H1 (cell line): ENCODE data around the gene UBAP2L. TPM values are rescaled to one million over a fixed set of nuclear protein-coding genes. Genes with fewer than 3 reads are reported as not detected.

Source experiments
- CTCF ChIA-PET: fragments of 300-600 bp; sonication (Branson Sonifier 250); formaldehyde crosslinking; loops from one replicate; lab custom pipeline; 2021; ENCODE audit not compliant: partially characterized antibody; lab: Charles Lee
- POLR2A ChIA-PET: fragments of 300-600 bp; sonication (Branson Sonifier 250); formaldehyde crosslinking; loops from one replicate; lab custom pipeline; 2021; ENCODE audit warnings: inconsistent platforms; ENCODE audit not compliant: partially characterized antibody; lab: Charles Lee
- DNase-seq, 2 experiments: peaks; one replicate each; pipeline versions ENCODE4 v3.0.0 to v3.0.0-alpha.2; 2010 to 2022; ENCODE audit warnings: low spot score in 2 of 2, low read depth in 1 of 2, mixed read lengths in 1 of 2
- FAIRE-seq: peaks from 2 replicates; lab custom pipeline; 2011; peaks lifted over from hg19 to GRCh38; lab: Jason Lieb, UNC
- H2AFZ ChIP-seq: 2 replicates; pipeline ENCODE4 v1.8.1; 2012; ENCODE audit warnings: low read length, inconsistent platforms
- H2AK5ac ChIP-seq: 2 replicates; pipeline ENCODE4 v1.6.1; 2013; ENCODE audit warnings: low read depth, low read length
- H2BK120ac ChIP-seq: replicated peaks from 2 replicates; pipeline ENCODE3; 2013; ENCODE audit warnings: low read depth, low read length, inconsistent platforms
- H2BK12ac ChIP-seq: 2 replicates; pipeline ENCODE4 v1.6.1; 2013; ENCODE audit warnings: low read depth, low read length
- H2BK15ac ChIP-seq: 2 replicates; pipeline ENCODE4 v1.6.1; 2013; ENCODE audit warnings: low read length
- H2BK20ac ChIP-seq: 2 replicates; pipeline ENCODE4 v1.6.1; 2013; ENCODE audit warnings: low read length
- H2BK5ac ChIP-seq: 2 replicates; pipeline ENCODE4 v1.6.1; 2013; ENCODE audit warnings: low read depth, low read length
- H3K14ac ChIP-seq: 2 replicates; pipeline ENCODE4 v1.6.1; 2013; ENCODE audit warnings: inconsistent platforms; ENCODE audit not compliant: insufficient read length
- H3K18ac ChIP-seq: 2 replicates; pipeline ENCODE4 v1.6.1; 2013; ENCODE audit warnings: low read length; ENCODE audit errors: extremely low read depth
- H3K23ac ChIP-seq: 2 replicates; pipeline ENCODE4 v1.6.1; 2013; ENCODE audit warnings: inconsistent platforms; ENCODE audit not compliant: insufficient read length
- H3K23me2 ChIP-seq: 2 replicates; pipeline ENCODE4 v1.6.1; 2013; ENCODE audit warnings: low read depth, low read length
- H3K27ac ChIP-seq: 2 replicates; pipeline ENCODE4 v1.6.1; 2011; ENCODE audit warnings: low read depth, low read length, inconsistent platforms
- H3K27me3 ChIP-seq, 4 experiments: replicated peaks in 1 of 4; 1 replicate in 1 of 4; 2 replicates in 3 of 4; pipeline versions ENCODE4 v1.6.1 to v1.8.1; 2011 to 2013; ENCODE audit warnings: low read length in 3 of 4, mild to moderate bottlenecking in 3 of 4, inconsistent platforms in 2 of 4, mixed read lengths in 2 of 4, moderate library complexity in 1 of 4; ENCODE audit not compliant: control insufficient read depth in 3 of 4, insufficient read depth in 3 of 4; ENCODE audit errors: extremely low read depth in 1 of 4
- H3K36me3 ChIP-seq, 4 experiments: 2 replicates each; pipeline versions ENCODE4 v1.6.1 to v1.8.1; 2011 to 2013; ENCODE audit warnings: mild to moderate bottlenecking in 4 of 4, low read length in 3 of 4, moderate library complexity in 2 of 4, control low read depth in 1 of 4, inconsistent platforms in 1 of 4; ENCODE audit not compliant: insufficient read depth in 4 of 4, control insufficient read depth in 2 of 4
- H3K4ac ChIP-seq: replicated peaks from 2 replicates; pipeline ENCODE3; 2013; ENCODE audit warnings: low read length, low read depth, mixed read lengths, inconsistent platforms; ENCODE audit not compliant: insufficient read length
- H3K4me1 ChIP-seq, 4 experiments: replicated peaks in 1 of 4; 1 replicate in 1 of 4; 2 replicates in 3 of 4; pipeline versions ENCODE4 v1.6.1 to v1.8.1; 2011 to 2013; ENCODE audit warnings: low read length in 3 of 4, inconsistent platforms in 2 of 4, mixed read lengths in 1 of 4; ENCODE audit not compliant: insufficient read depth in 4 of 4, control insufficient read depth in 3 of 4
- H3K4me2 ChIP-seq, 2 experiments: 2 replicates each; pipeline versions ENCODE4 v1.6.1 to v1.8.1; 2011 to 2013; ENCODE audit warnings: low read depth in 2 of 2, low read length in 2 of 2, control low read depth in 1 of 2, inconsistent platforms in 1 of 2, mild to moderate bottlenecking in 1 of 2; ENCODE audit not compliant: insufficient read depth in 1 of 2
- H3K4me3 ChIP-seq, 4 experiments: fragments of 200-600, 300-600 bp in 1 of 4; sonication (generic), shearing (Covaris generic), sonication (Bioruptor Twin) in 1 of 4; 2 replicates each; pipeline versions ENCODE4 v1.5.1 to v1.8.1; 2011 to 2016; ENCODE audit warnings: low read length in 4 of 4, low read depth in 3 of 4, control low read depth in 2 of 4, inconsistent platforms in 2 of 4, mild to moderate bottlenecking in 2 of 4, mixed read lengths in 1 of 4, moderate library complexity in 1 of 4; ENCODE audit not compliant: insufficient read depth in 2 of 4; ENCODE audit errors: extremely low read depth in 1 of 4
- H3K56ac ChIP-seq: replicated peaks from 2 replicates; pipeline ENCODE3; 2013; ENCODE audit warnings: low read depth, mild to moderate bottlenecking, mixed read lengths, low read length, inconsistent platforms; ENCODE audit not compliant: insufficient read length
- H3K79me1 ChIP-seq: 2 replicates; pipeline ENCODE4 v1.6.1; 2013; ENCODE audit warnings: low read depth, low read length, control low read depth
- H3K79me2 ChIP-seq, 2 experiments: 2 replicates each; pipeline versions ENCODE4 v1.6.1 to v1.8.1; 2012 to 2013; ENCODE audit warnings: low read length in 2 of 2, mild to moderate bottlenecking in 2 of 2, inconsistent platforms in 1 of 2; ENCODE audit not compliant: insufficient read depth in 2 of 2, control insufficient read depth in 1 of 2
- H3K9ac ChIP-seq, 4 experiments: replicated peaks in 1 of 4; 1 replicate in 1 of 4; 2 replicates in 3 of 4; pipeline versions ENCODE4 v1.6.1 to v1.8.1; 2011 to 2013; ENCODE audit warnings: low read depth in 3 of 4, low read length in 3 of 4, control low read depth in 2 of 4, mild to moderate bottlenecking in 2 of 4, moderate library complexity in 2 of 4, inconsistent platforms in 1 of 4; ENCODE audit errors: extremely low read depth in 1 of 4
- H3K9me3 ChIP-seq, 2 experiments: 2 replicates each; pipeline versions ENCODE4 v1.6.1 to v1.8.1; 2012 to 2013; ENCODE audit warnings: mild to moderate bottlenecking in 2 of 2, moderate library complexity in 2 of 2, control low read depth in 1 of 2, inconsistent platforms in 1 of 2, low read depth in 1 of 2, low read length in 1 of 2, mixed read lengths in 1 of 2; ENCODE audit not compliant: insufficient read depth in 2 of 2
- H4K20me1 ChIP-seq, 2 experiments: replicated peaks in 1 of 2; 2 replicates each; pipeline versions ENCODE3 to v1.8.1; 2011 to 2013; ENCODE audit warnings: inconsistent platforms in 2 of 2, low read length in 2 of 2, mild to moderate bottlenecking in 1 of 2; ENCODE audit not compliant: insufficient read depth in 2 of 2, control insufficient read depth in 1 of 2
- H4K5ac ChIP-seq: 2 replicates; pipeline ENCODE4 v1.6.1; 2013; ENCODE audit warnings: low read length, low read depth, mixed read lengths, inconsistent platforms; ENCODE audit not compliant: insufficient read length
- H4K8ac ChIP-seq: 2 replicates; pipeline ENCODE4 v1.8.0; 2013; ENCODE audit warnings: mild to moderate bottlenecking, moderate library complexity, low read length, inconsistent platforms; ENCODE audit not compliant: insufficient read depth; ENCODE audit errors: extremely low read depth
- H4K91ac ChIP-seq: replicated peaks from 2 replicates; pipeline ENCODE3; 2013; ENCODE audit warnings: low read length, mixed read lengths, inconsistent platforms; ENCODE audit not compliant: insufficient read length
- PHF8 ChIP-seq: fragments of 200-600 bp; sonication (generic); conservative IDR thresholded peaks from 2 replicates; pipeline ENCODE4 v1.7.1; 2012; ENCODE audit warnings: low read depth, mild to moderate bottlenecking, inconsistent platforms, low read length, moderate library complexity
- TBP ChIP-seq: IDR thresholded peaks from 2 replicates; pipeline ENCODE4 v1.6.1; 2011; ENCODE audit warnings: low read depth, low read length, improper control_type of control experiment
- WGBS, 2 experiments: shearing (Covaris generic) in 1 of 2; methylation state at CpG; one replicate each; pipeline versions ENCODE4 v1.1.6 to v1.1.7; 2013 to 2015; ENCODE audit warnings: low lambda C conversion rate in 2 of 2, mixed read lengths in 2 of 2, inconsistent platforms in 1 of 2, low coverage in 1 of 2, missing lambda C conversion rate in 1 of 2; ENCODE audit not compliant: insufficient replicate concordance in 2 of 2, insufficient coverage in 1 of 2, insufficient read length in 1 of 2; ENCODE audit errors: extremely low coverage in 1 of 2, missing lambda C conversion rate in 1 of 2; 5-methylcytosine and 5-hydroxymethylcytosine counted together
- polyA plus RNA-seq, 7 experiments: library from polyadenylated mRNA; depleted of rRNA in 3 of 7; stranded (reverse) in 5 of 7; unstranded in 2 of 7; fragments of >200 nt in 5 of 7; fragments of 200-250 nt in 2 of 7; gene quantifications; 1 replicate in 5 of 7; 2 replicates in 1 of 7; 4 replicates in 1 of 7; pipeline versions ENCODE4 v1.2.1 to v1.2.3, GENCODE V29; 2011 to 2013; ENCODE audit warnings: missing spikeins in 2 of 7, mixed read lengths in 2 of 7
- total RNA-seq: library from RNA; stranded (reverse); fragmentation: NEBNext Ultra II Directional; extraction: Animal tissue kit (Norgen Biotek cat#: 25700); gene quantifications from 2 replicates; pipeline ENCODE4 v1.2.1, GENCODE V29; 2021

The UBAP2L gene
- total and polyA plus RNA-seq, 2 of the 8 experiments (the other 6 are each of a cell fraction or from before 2014, with no cell fraction given), result 254 to 349 TPM

DNA sequence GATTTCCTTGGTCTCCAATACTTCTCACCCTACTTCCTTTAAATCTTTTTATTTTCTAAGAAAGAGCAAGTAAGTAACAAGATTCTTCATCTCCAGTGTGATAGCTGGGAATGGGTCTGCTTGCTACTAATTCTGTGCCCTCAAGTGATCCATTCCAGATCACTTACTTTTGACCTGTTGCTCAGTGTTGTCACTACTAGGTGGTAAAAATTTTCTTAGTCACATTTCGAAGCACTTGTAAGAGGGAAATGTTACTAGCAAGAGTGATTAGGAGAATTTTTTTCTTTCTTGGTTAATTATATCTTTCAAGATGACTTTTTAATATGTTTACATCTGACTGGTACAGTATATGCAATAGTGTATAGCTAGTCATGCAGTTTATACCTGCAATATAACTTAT, 2.2 kb downstream of the UBAP2L start:
- 0 out of 7 replicates have a peak overlapping the region, but pooled peaks of 1 of the 4 experiments have one; percentile 19 for H3K9ac ChIP-seq
- H3K36me3 ChIP-seq, result peaks cover 14 to 41% (median 27%) of the 10 kb centered on the region in 4 experiments
- TF ChIP-seq TBP (no peak), PHF8 (no peak)
- TF ChIP-seq, all 59 proteins: peak for 0
- no peak for FAIRE-seq
- H3K9me3 ChIP-seq, result no peaks in the 10 kb centered on the region
- H3K4ac ChIP-seq, result no peak overlapping the region
- no peak for DNase-seq
- POLR2A ChIA-PET, result interaction anchor here (0.8 to 9.0 kb wide), 11 partner anchors 9 to 105 kb away, joined by 3 to 107 read pairs (median 4); no protein-coding TSS in a partner anchor
- H2BK20ac ChIP-seq, result no peak overlapping the region
- no peak overlapping the region for H2AK5ac ChIP-seq
- H4K5ac ChIP-seq, result no peak overlapping the region
- no peak overlapping the region for H3K14ac ChIP-seq
- no peak overlapping the region for H2BK5ac ChIP-seq
- peaks cover 7 to 9% of the 10 kb centered on the region in 2 experiments for H4K20me1 ChIP-seq
- peaks cover 2 to 11% (median 3%) of the 10 kb centered on the region in 4 experiments; a peak in 5 of 7 replicates for H3K4me1 ChIP-seq
- CTCF ChIA-PET, result interaction anchor here (0.8 to 2.6 kb wide), 7 partner anchors 12 to 112 kb away, joined by 3 to 9 read pairs (median 4); partner anchors contain the start of genes HAX1 and TPM3
- peaks cover 5% of the 10 kb centered on the region for H3K23me2 ChIP-seq
- WGBS, 2 experiments, result 96% methylated on average over 1 of the region's 1 CpG; no CpG with 5 or more reads in 1 of the 2 experiments
- H2BK15ac ChIP-seq, result no peak overlapping the region
- H4K8ac ChIP-seq, result no peak overlapping the region
- no peak overlapping the region for H4K91ac ChIP-seq
- no peak overlapping the region for H2AFZ ChIP-seq
- H3K27ac ChIP-seq, result no peak overlapping the region
- no peak overlapping the region for H2BK120ac ChIP-seq
- H2BK12ac ChIP-seq, result no peak overlapping the region
- H3K4me3 ChIP-seq, result peak overlapping the region in 2 of 4 experiments; percentile 83; a peak in 3 of 8 replicates
- H3K4me2 ChIP-seq, result peak overlapping the region; percentile 44 to 74
- H3K79me1 ChIP-seq, result peaks cover 6% of the 10 kb centered on the region
- no peak overlapping the region for H3K18ac ChIP-seq
- no peak overlapping the region for H3K56ac ChIP-seq
- H3K27me3 ChIP-seq, result no peaks in the 10 kb centered on the region
- H3K23ac ChIP-seq, result no peak overlapping the region
- peaks cover 51 to 91% of the 10 kb centered on the region in 2 experiments for H3K79me2 ChIP-seq
